HepG2 (cell line): ENCODE results near the gene NOSTRIN. TPM values are rescaled to one million over a fixed set of nuclear protein-coding genes. Genes with fewer than 3 reads are reported as not detected.
"Not testable (repeated sequence)": the region's sequence is repeated elsewhere in the genome, so short reads cannot be mapped to it uniquely, and the experiment has no call there.

Source experiments
- ATAC-seq: fragments of 200-7000 bp; cut with Tn5 transposase; 3 replicates; pipeline ENCODE4 v1.9.1; 2020; ENCODE audit warnings: mild to moderate bottlenecking, moderate library complexity
- BruUV-seq: library from RNA; stranded (reverse); fragments of 400-500 nt; replicated peaks from 2 replicates; lab custom pipeline; 2021; lab: Mats Ljungman, UMichigan
- CTCF ChIA-PET: fragments of 300-600 bp; formaldehyde crosslinking; extraction: SDS; loops from one replicate; lab custom pipeline; 2021; ENCODE audit warnings: low total read pairs, inconsistent platforms, low intra/inter-chr PET ratio; lab: Yijun Ruan, JAX
- POLR2A ChIA-PET: fragments of 350-600 bp; sonication (Branson Sonifier 250); formaldehyde crosslinking; loops from one replicate; lab custom pipeline; 2020; ENCODE audit warnings: antibody characterized with exemption, inconsistent platforms; lab: Yijun Ruan, JAX
- DNase-seq: peaks from one replicate; pipeline ENCODE4 v3.0.0-alpha.2; 2015; ENCODE audit warnings: low spot score
- FAIRE-seq: peaks from 3 replicates; lab custom pipeline; 2011; peaks lifted over from hg19 to GRCh38; lab: Jason Lieb, UNC
- H2AFZ ChIP-seq: one replicate; pipeline ENCODE4 v1.6.1; 2011; ENCODE audit warnings: low read length, inconsistent platforms
- H3K27ac ChIP-seq: fragments of 300-600 bp; 3 replicates; pipeline ENCODE4 v1.8.0; 2011; ENCODE audit warnings: mixed run types, mild to moderate bottlenecking, mixed read lengths, low read length, inconsistent platforms; ENCODE audit not compliant: insufficient read depth; ENCODE audit errors: extremely low read length
- H3K27me3 ChIP-seq, 2 experiments: fragments of 200-600 bp in 1 of 2; 2 replicates in 1 of 2; 3 replicates in 1 of 2; pipeline versions ENCODE4 v1.6.0 to v1.8.0; 2011; ENCODE audit warnings: low read length in 2 of 2, mild to moderate bottlenecking in 2 of 2, moderate library complexity in 2 of 2, inconsistent platforms in 1 of 2; ENCODE audit not compliant: insufficient read depth in 2 of 2, control insufficient read depth in 1 of 2
- H3K36me3 ChIP-seq, 2 experiments: fragments of 200-600 bp in 1 of 2; replicated peaks in 1 of 2; 2 replicates in 1 of 2; 3 replicates in 1 of 2; pipeline versions ENCODE4 v1.5.1 to v1.8.0; 2011; ENCODE audit warnings: low read length in 2 of 2, inconsistent platforms in 1 of 2; ENCODE audit not compliant: insufficient read depth in 2 of 2, control insufficient read depth in 1 of 2
- H3K4me1 ChIP-seq: 2 replicates; pipeline ENCODE4 v1.5.1; 2012; ENCODE audit warnings: low read length, inconsistent platforms; ENCODE audit not compliant: insufficient read depth
- H3K4me2 ChIP-seq: 2 replicates; pipeline ENCODE4 v1.6.0; 2011; ENCODE audit warnings: low read depth, low read length, inconsistent platforms
- H3K4me3 ChIP-seq, 3 experiments: fragments of 200-600 bp in 1 of 3; sonication (generic), shearing (Covaris generic) in 1 of 3; replicated peaks in 1 of 3; 2 replicates each; pipeline ENCODE4 v1.5.1; 2011 to 2016; ENCODE audit warnings: low read length in 3 of 3, inconsistent platforms in 2 of 3, low read depth in 2 of 3, mild to moderate bottlenecking in 2 of 3, control low read depth in 1 of 3, mixed read lengths in 1 of 3; ENCODE audit not compliant: insufficient read depth in 1 of 3
- H3K79me2 ChIP-seq: one replicate; pipeline ENCODE4 v1.6.1; 2011; ENCODE audit warnings: low read length, inconsistent platforms; ENCODE audit not compliant: insufficient read depth
- H3K9ac ChIP-seq: 2 replicates; pipeline ENCODE4 v1.6.0; 2011; ENCODE audit warnings: mild to moderate bottlenecking, low read depth, low read length, inconsistent platforms; ENCODE audit not compliant: insufficient read depth
- H3K9me3 ChIP-seq: 2 replicates; pipeline ENCODE4 v1.5.1; 2012; ENCODE audit warnings: mild to moderate bottlenecking, low read length
- H4K20me1 ChIP-seq: 2 replicates; pipeline ENCODE4 v1.6.0; 2011; ENCODE audit warnings: inconsistent platforms, mild to moderate bottlenecking, low read length, moderate library complexity; ENCODE audit not compliant: insufficient read depth
- ATRX ChIP-seq: sonication (generic); formaldehyde crosslinking; IDR thresholded peaks from 2 replicates; pipeline ENCODE4 v1.4.0; 2020; ENCODE audit warnings: missing genetic modification reagents, borderline replicate concordance
- HES4 ChIP-seq: sonication (generic); formaldehyde crosslinking; IDR thresholded peaks from 2 replicates; pipeline ENCODE4 v1.9.0; 2021; ENCODE audit warnings: mild to moderate bottlenecking, missing genetic modification reagents, borderline replicate concordance
- KLF15 ChIP-seq: sonication (generic); formaldehyde crosslinking; IDR thresholded peaks from 2 replicates; pipeline ENCODE4 v1.8.1; 2023; ENCODE audit warnings: borderline replicate concordance, mild to moderate bottlenecking, inconsistent platforms, missing genetic modification reagents, mixed read lengths
- PITX1 ChIP-seq: sonication (generic); formaldehyde crosslinking; IDR thresholded peaks from 2 replicates; pipeline ENCODE4 v1.5.1; 2020; ENCODE audit warnings: mild to moderate bottlenecking, missing genetic modification reagents
- PRDM4 ChIP-seq: sonication (generic); formaldehyde crosslinking; IDR thresholded peaks from 2 replicates; pipeline ENCODE4 v1.9.0; 2021; ENCODE audit warnings: missing genetic modification reagents, borderline replicate concordance
- SKIL ChIP-seq: sonication (generic); formaldehyde crosslinking; IDR thresholded peaks from 2 replicates; pipeline ENCODE4 v1.8.0; 2022; ENCODE audit warnings: missing genetic modification reagents, mild to moderate bottlenecking, moderate library complexity, borderline replicate concordance
- SRY ChIP-seq: sonication (generic); formaldehyde crosslinking; IDR thresholded peaks from 2 replicates; pipeline ENCODE4 v1.8.0; 2022; ENCODE audit warnings: mild to moderate bottlenecking, missing genetic modification reagents
- ZNF256 ChIP-seq: sonication (generic); formaldehyde crosslinking; conservative IDR thresholded peaks from 2 replicates; pipeline ENCODE4 v1.4.0; 2020; ENCODE audit warnings: missing genetic modification reagents
- ZNF451 ChIP-seq: sonication (generic); formaldehyde crosslinking; IDR thresholded peaks from 2 replicates; pipeline ENCODE4 v1.5.0; 2020; ENCODE audit warnings: mild to moderate bottlenecking, missing genetic modification reagents
- WGBS: methylation state at CpG from one replicate; pipeline ENCODE4 v1.1.6; 2017; ENCODE audit warnings: low lambda C conversion rate; 5-methylcytosine and 5-hydroxymethylcytosine counted together
- in situ Hi-C: cut with HindIII; loops from 2 replicates; pipeline ENCODE4 v1.10.0; 2017; ENCODE audit warnings: low pct_unique_long_range_greater_than_20kb; ENCODE audit not compliant: extremely low pct_ligation_motif_present
- intact Hi-C: fragments of 100-400 bp; cut with micrococcal nuclease; formaldehyde crosslinking; loops from one replicate; pipeline ENCODE4 v1.10.0; 2022; ENCODE audit not compliant: unreplicated experiment
- polyA plus RNA-seq, 8 experiments: library from polyadenylated mRNA; depleted of rRNA in 3 of 8; stranded (reverse) in 7 of 8; unstranded in 1 of 8; fragments of >200 nt; fragmentation: Illumina TruSeq in 4 of 8; extraction: Trizol in 4 of 8; gene quantifications; 2 replicates each; pipeline versions ENCODE4 v1.2.1 to v1.2.3, GENCODE V29; 2011 to 2016; ENCODE audit warnings: low read depth in 4 of 8, missing spikeins in 1 of 8, mixed read lengths in 1 of 8; ENCODE audit not compliant: insufficient read depth in 1 of 8
- total RNA-seq, 5 experiments: library from RNA; depleted of rRNA; stranded (reverse); fragments of >200 nt; fragmentation: Illumina TruSeq; extraction: Trizol; gene quantifications; 2 replicates each; pipeline ENCODE4 v1.2.3, GENCODE V29; 2016; ENCODE audit warnings: low read depth in 1 of 5

Gene NOSTRIN
- total and polyA plus RNA-seq, 2 of the 13 experiments (the other 11 are each of a cell fraction or from before 2014, with no cell fraction given), result 0.22 TPM

- 96% methylated on average over 6 of the region's 6 CpGs for WGBS
- H3K9ac ChIP-seq, intact Hi-C loops, ATAC-seq, H3K27me3 ChIP-seq, CTCF ChIA-PET, FAIRE-seq, H4K20me1 ChIP-seq, H3K4me3 ChIP-seq, POLR2A ChIA-PET, DNase-seq, in situ Hi-C loops, H3K27ac ChIP-seq, H3K4me2 ChIP-seq, BruUV-seq, H3K4me1 ChIP-seq, H2AFZ ChIP-seq, H3K9me3 ChIP-seq, H3K79me2 ChIP-seq: not testable (repeated sequence)
- H3K36me3 ChIP-seq, result peaks cover 3 to 16% of the 10 kb centered on the region in 2 experiments
Measured at GRCh38 chr2:168768357-168768756, 34.1 kb upstream of the NOSTRIN start.

- BruUV-seq, result no TSS peak
Measured at GRCh38 chr2:168770796-168771195, 31.6 kb upstream of the NOSTRIN start.

More at GRCh38 chr2:168770796-168771195, 31.6 kb upstream of the NOSTRIN start:
- 96% methylated on average over 2 of the region's 2 CpGs for WGBS
- Histone ChIP-seq H3K79me2 (no peaks in the 10 kb centered on the region), H3K36me3 (peaks cover 3 to 16% of the 10 kb centered on the region in 2 experiments), H3K9ac (no peak overlapping the region), H3K27ac (no peak overlapping the region), H3K4me1 (no peaks in the 10 kb centered on the region), H3K4me3 (no peak overlapping the region), H3K27me3 (no peaks in the 10 kb centered on the region), H3K4me2 (no peak overlapping the region), H3K9me3 (no peaks in the 10 kb centered on the region), H2AFZ (no peak overlapping the region), H4K20me1 (no peaks in the 10 kb centered on the region)
- no peak for TF ChIP-seq SRY
- TF ChIP-seq ZNF451 (CRISPR knock-in tag), result no peak
- no peak for TF ChIP-seq PITX1 (CRISPR knock-in tag)
- no peak for TF ChIP-seq PRDM4 (CRISPR knock-in tag)
- no peak for TF ChIP-seq HES4 (CRISPR knock-in tag)
- no peak for TF ChIP-seq SKIL (CRISPR knock-in tag)
- no peak for TF ChIP-seq ZNF256 (CRISPR knock-in tag)
- no peak for TF ChIP-seq ATRX (CRISPR knock-in tag)
- no peak for TF ChIP-seq KLF15 (CRISPR knock-in tag)
- no peak for FAIRE-seq
- in situ Hi-C loops, result no loop called here
- ATAC-seq, result no peak
- no peak for DNase-seq
- POLR2A ChIA-PET, result no interaction called here
- CTCF ChIA-PET, result no interaction called here
- intact Hi-C loops, result no loop called here
